Measurements from ENCODE around the gene TRMT10C. TPM values are rescaled to one million over a fixed set of nuclear protein-coding genes. Genes with fewer than 3 reads are reported as not detected.
"Not testable (repeated sequence)": the region's sequence is repeated elsewhere in the genome, so short reads cannot be mapped to it uniquely, and the experiment has no call there.

TRMT10C gene
- total and polyA plus RNA-seq, 2 donors (not counting 1 experiment from before 2014, with no cell fraction given), result 13.2 to 25.3 TPM

GRCh38 chr3:101535221-101535620, 26.4 kb upstream of the TRMT10C start:
- no peaks in the 10 kb centered on the region for H3K79me2 ChIP-seq (ENCODE audit: control insufficient read depth, insufficient read depth, low read length)
- no peak overlapping the region for H3K4me3 Mint-ChIP-seq
- POLR2A ChIA-PET, result no interaction called here
- intact Hi-C loops (cut with micrococcal nuclease), result no loop called here
- ATAC-seq (ENCODE audit: low read depth) (no peak), DNase-seq (no peak)
- no peak overlapping the region for H3K4me2 ChIP-seq (replicated peaks; ENCODE audit: low read depth, low read length, poor library complexity, severe bottlenecking)
- H3K9me3 ChIP-seq (ENCODE audit: control extremely low read depth in 1 of 3, control insufficient read depth in 2 of 3, insufficient read depth in 1 of 3, low read length in 2 of 3), result peaks cover 0 to 4% (median 0%) of the 10 kb centered on the region in 3 donors
- TF ChIP-seq EZH2 (IDR thresholded peaks at IDR 0.05; ENCODE audit: borderline replicate concordance, insufficient read depth, low read depth, low read length, poor library complexity, severe bottlenecking) (no peak), CTCF (IDR thresholded peaks at IDR 0.05) (no peak)
- H3K4me1 Mint-ChIP-seq, result peaks cover 4% of the 10 kb centered on the region
- H3K27ac Mint-ChIP-seq, result no peak overlapping the region
- WGBS (ENCODE audit: insufficient coverage), result no CpG with 5 or more reads among the region's 5 CpGs
- CTCF ChIA-PET, result no interaction called here
- no peak overlapping the region for H2AFZ ChIP-seq (ENCODE audit: insufficient read depth, low read depth, low read length, poor library complexity, severe bottlenecking)
- H3K27me3 Mint-ChIP-seq, result peaks cover 16% of the 10 kb centered on the region
- no peaks in the 10 kb centered on the region for H4K20me1 ChIP-seq (ENCODE audit: control insufficient read depth, insufficient read depth, low read length, poor library complexity, severe bottlenecking)
- no peak overlapping the region for H3K4me3 ChIP-seq (ENCODE audit: control extremely low read depth in 1 of 5, extremely low read depth in 1 of 5, insufficient read depth in 1 of 5, low read depth in 2 of 5, low read length in 4 of 5)
- H3K36me3 ChIP-seq (replicated peaks in 1 of 2; ENCODE audit: control extremely low read depth in 1 of 2, control insufficient read depth in 1 of 2, extremely low read depth in 1 of 2, insufficient read depth in 2 of 2, low read length in 1 of 2), result no peaks in the 10 kb centered on the region
- H3K9me3 Mint-ChIP-seq (ENCODE audit: insufficient read depth), result no peaks in the 10 kb centered on the region
- no peaks in the 10 kb centered on the region for H3K27me3 ChIP-seq (replicated peaks in 1 of 4; ENCODE audit: control extremely low read depth in 1 of 4, control insufficient read depth in 3 of 4, insufficient read depth in 4 of 4, low read length in 3 of 4)
- no peak overlapping the region for H3K27ac ChIP-seq (ENCODE audit: low read length in 2 of 2)
- no peak overlapping the region for H3K9ac ChIP-seq (ENCODE audit: low read length)
- H3K4me1 ChIP-seq (ENCODE audit: control insufficient read depth in 2 of 2, insufficient read depth in 2 of 2, low read length in 2 of 2), result no peaks in the 10 kb centered on the region

- Histone ChIP-seq H3K9ac (ENCODE audit: low read length) (no peak overlapping the region), H3K27ac (ENCODE audit: low read length in 2 of 2) (no peak overlapping the region), H3K36me3 (replicated peaks in 1 of 2; ENCODE audit: control extremely low read depth in 1 of 2, control insufficient read depth in 1 of 2, extremely low read depth in 1 of 2, insufficient read depth in 2 of 2, low read length in 1 of 2) (no peaks in the 10 kb centered on the region), H2AFZ (ENCODE audit: insufficient read depth, low read depth, low read length, poor library complexity, severe bottlenecking) (no peak overlapping the region), H3K9me3 (ENCODE audit: control extremely low read depth in 1 of 3, control insufficient read depth in 2 of 3, insufficient read depth in 1 of 3, low read length in 2 of 3) (no peaks in the 10 kb centered on the region), H3K4me2 (replicated peaks; ENCODE audit: low read depth, low read length, poor library complexity, severe bottlenecking) (no peak overlapping the region), H3K79me2 (ENCODE audit: control insufficient read depth, insufficient read depth, low read length) (no peaks in the 10 kb centered on the region), H4K20me1 (ENCODE audit: control insufficient read depth, insufficient read depth, low read length, poor library complexity, severe bottlenecking) (no peaks in the 10 kb centered on the region), H3K4me1 (ENCODE audit: control insufficient read depth in 2 of 2, insufficient read depth in 2 of 2, low read length in 2 of 2) (no peaks in the 10 kb centered on the region), H3K4me3 (ENCODE audit: control extremely low read depth in 1 of 5, extremely low read depth in 1 of 5, insufficient read depth in 1 of 5, low read depth in 2 of 5, low read length in 4 of 5) (no peak overlapping the region), H3K27me3 (replicated peaks in 1 of 4; ENCODE audit: control extremely low read depth in 1 of 4, control insufficient read depth in 3 of 4, insufficient read depth in 4 of 4, low read length in 3 of 4) (no peaks in the 10 kb centered on the region)
- WGBS (ENCODE audit: insufficient coverage), result 100% methylated on average over 1 of the region's 1 CpG
- H3K27ac Mint-ChIP-seq, result no peak overlapping the region
- intact Hi-C loops (cut with micrococcal nuclease), result no loop called here
- no peak overlapping the region for H3K4me3 Mint-ChIP-seq
- DNase-seq (no peak), ATAC-seq (ENCODE audit: low read depth) (no peak)
- ChIA-PET CTCF (no interaction called here), POLR2A (no interaction called here)
- H3K9me3 Mint-ChIP-seq (ENCODE audit: insufficient read depth), result no peaks in the 10 kb centered on the region
- peaks cover 16% of the 10 kb centered on the region for H3K27me3 Mint-ChIP-seq
- TF ChIP-seq CTCF (IDR thresholded peaks at IDR 0.05) (no peak), EZH2 (IDR thresholded peaks at IDR 0.05; ENCODE audit: borderline replicate concordance, insufficient read depth, low read depth, low read length, poor library complexity, severe bottlenecking) (no peak)
- peaks cover 4% of the 10 kb centered on the region for H3K4me1 Mint-ChIP-seq
These were observed 25.4 kb upstream of the TRMT10C start for GRCh38 chr3:101536266-101536665.

GRCh38 chr3:101536955-101537354, 24.7 kb upstream of the TRMT10C start:
- H3K9ac ChIP-seq (ENCODE audit: low read length); H3K4me2 ChIP-seq (replicated peaks; ENCODE audit: low read depth, low read length, poor library complexity, severe bottlenecking); CTCF ChIA-PET; DNase-seq; H3K9me3 Mint-ChIP-seq (ENCODE audit: insufficient read depth); intact Hi-C loops (cut with micrococcal nuclease); H3K27me3 ChIP-seq (replicated peaks in 1 of 4; ENCODE audit: control extremely low read depth in 1 of 4, control insufficient read depth in 3 of 4, insufficient read depth in 4 of 4, low read length in 3 of 4); H3K36me3 ChIP-seq (replicated peaks in 1 of 2; ENCODE audit: control extremely low read depth in 1 of 2, control insufficient read depth in 1 of 2, extremely low read depth in 1 of 2, insufficient read depth in 2 of 2, low read length in 1 of 2); H3K4me3 ChIP-seq (ENCODE audit: control extremely low read depth in 1 of 5, extremely low read depth in 1 of 5, insufficient read depth in 1 of 5, low read depth in 2 of 5, low read length in 4 of 5); H3K4me1 ChIP-seq (ENCODE audit: control insufficient read depth in 2 of 2, insufficient read depth in 2 of 2, low read length in 2 of 2); ATAC-seq (ENCODE audit: low read depth); H3K9me3 ChIP-seq (ENCODE audit: control extremely low read depth in 1 of 3, control insufficient read depth in 2 of 3, insufficient read depth in 1 of 3, low read length in 2 of 3); H4K20me1 ChIP-seq (ENCODE audit: control insufficient read depth, insufficient read depth, low read length, poor library complexity, severe bottlenecking); H3K27ac ChIP-seq (ENCODE audit: low read length in 2 of 2); POLR2A ChIA-PET; H3K79me2 ChIP-seq (ENCODE audit: control insufficient read depth, insufficient read depth, low read length); H3K4me1 Mint-ChIP-seq; H2AFZ ChIP-seq (ENCODE audit: insufficient read depth, low read depth, low read length, poor library complexity, severe bottlenecking); H3K4me3 Mint-ChIP-seq; H3K27ac Mint-ChIP-seq: not testable (repeated sequence)
- H3K27me3 Mint-ChIP-seq, result peaks cover 16% of the 10 kb centered on the region
- no CpG with 5 or more reads among the region's 1 CpG for WGBS (ENCODE audit: insufficient coverage)

Data from B cell (primary cell).